Activated T-cell treated with anti-CD3 and anti-CD28 coated beads, Interleukin-2, amount 50 U/mL, for 1 hour (primary cell): ENCODE results near the gene CDKN1B.

ENCODE experiments used
- DNase-seq: peaks from one replicate; pipeline ENCODE4 v3.0.0-alpha.2; 2020

CDKN1B gene

DNA sequence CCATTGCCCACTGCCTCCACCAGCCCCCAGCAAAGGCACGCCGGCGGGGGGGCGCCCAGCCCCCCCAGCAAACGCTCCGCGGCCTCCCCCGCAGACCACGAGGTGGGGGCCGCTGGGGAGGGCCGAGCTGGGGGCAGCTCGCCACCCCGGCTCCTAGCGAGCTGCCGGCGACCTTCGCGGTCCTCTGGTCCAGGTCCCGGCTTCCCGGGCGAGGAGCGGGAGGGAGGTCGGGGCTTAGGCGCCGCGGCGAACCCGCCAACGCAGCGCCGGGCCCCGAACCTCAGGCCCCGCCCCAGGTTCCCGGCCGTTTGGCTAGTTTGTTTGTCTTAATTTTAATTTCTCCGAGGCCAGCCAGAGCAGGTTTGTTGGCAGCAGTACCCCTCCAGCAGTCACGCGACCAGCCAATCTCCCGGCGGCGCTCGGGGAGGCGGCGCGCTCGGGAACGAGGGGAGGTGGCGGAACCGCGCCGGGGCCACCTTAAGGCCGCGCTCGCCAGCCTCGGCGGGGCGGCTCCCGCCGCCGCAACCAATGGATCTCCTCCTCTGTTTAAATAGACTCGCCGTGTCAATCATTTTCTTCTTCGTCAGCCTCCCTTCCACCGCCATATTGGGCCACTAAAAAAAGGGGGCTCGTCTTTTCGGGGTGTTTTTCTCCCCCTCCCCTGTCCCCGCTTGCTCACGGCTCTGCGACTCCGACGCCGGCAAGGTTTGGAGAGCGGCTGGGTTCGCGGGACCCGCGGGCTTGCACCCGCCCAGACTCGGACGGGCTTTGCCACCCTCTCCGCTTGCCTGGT lies at the start of gene CDKN1B:
Gene CDKN1B (plus strand): TSS at position 576 of the 793 bp plus-strand sequence. CDS start 472 bp downstream, outside the sequence.
- DNase-seq = peak; percentile 87

DNA sequence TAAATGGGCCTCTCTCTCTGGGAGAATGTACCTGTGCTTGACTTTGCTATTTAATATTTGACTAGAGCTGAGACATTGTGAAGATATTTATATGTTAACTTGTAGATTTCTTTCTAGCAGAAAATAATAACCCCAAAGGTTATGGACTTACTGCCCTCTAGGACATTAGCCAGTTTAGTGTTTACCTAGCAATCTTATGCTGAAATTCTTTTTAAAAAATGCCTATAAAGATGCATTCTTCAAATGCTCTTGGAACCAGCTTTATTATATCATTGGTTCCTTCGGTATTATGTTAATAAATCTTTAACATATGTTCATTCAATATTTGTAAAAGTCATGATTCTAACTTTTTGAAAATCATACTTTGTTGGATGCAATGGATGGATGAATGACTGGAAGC lies 49.2 kb upstream of the CDKN1B start:
- no peak for DNase-seq

DNA sequence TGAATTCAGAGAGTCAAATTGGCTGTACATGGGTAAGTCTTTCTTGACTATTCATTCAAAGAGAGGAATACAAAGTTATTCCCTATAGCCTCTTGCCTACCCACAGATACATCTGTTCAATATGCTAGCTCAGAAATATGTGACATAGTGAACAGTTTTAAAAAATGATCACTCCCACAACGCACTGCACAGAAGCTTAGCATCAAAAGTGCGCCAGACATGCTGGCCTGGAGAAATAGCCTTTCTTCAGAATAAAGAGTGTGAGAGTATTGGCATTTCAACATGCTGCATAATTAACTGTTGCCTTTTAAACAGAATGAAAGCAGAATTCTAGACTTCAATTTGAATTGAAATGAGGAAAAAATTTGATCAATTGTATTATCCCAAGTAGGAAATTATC lies 48.1 kb upstream of the CDKN1B start:
- no peak for DNase-seq

DNA sequence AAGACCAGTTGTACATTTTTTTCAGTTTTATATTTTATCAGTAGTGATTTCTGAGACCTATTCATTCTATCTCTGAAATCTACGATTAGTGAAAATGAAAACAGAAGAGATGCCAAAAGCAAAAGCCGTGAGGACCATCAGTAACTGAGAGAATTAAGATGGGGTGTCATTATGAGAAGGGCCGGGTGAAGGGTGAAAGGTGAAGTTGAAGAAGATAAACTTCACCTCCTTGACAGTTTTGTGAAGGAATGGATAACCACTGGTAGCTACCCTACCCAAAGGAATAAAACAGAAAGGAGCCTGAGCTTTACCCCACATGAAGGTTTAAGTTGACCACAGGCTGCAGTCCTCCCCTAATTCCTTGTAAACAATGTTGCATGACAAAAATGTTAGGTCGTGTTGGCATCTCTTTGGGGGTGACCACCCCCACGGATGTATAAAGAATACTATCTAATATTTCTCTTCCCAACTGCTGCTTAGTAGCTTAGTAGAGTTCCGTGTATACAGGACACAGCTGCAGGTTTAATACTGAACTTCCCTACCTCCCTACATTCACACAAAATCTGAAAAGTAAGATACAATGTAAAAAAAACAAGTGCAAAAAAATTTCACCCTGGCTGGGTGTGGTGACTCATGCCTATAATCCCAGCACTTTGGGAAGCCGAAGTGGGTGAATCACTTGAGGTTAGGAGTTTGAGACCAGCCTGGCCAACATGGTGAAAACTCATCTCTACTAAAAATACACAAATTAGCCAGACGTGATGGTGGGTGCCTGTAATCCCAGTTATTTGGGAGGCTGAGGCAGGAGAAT lies 45.1 kb upstream of the CDKN1B start:
- DNase-seq = no peak

DNA sequence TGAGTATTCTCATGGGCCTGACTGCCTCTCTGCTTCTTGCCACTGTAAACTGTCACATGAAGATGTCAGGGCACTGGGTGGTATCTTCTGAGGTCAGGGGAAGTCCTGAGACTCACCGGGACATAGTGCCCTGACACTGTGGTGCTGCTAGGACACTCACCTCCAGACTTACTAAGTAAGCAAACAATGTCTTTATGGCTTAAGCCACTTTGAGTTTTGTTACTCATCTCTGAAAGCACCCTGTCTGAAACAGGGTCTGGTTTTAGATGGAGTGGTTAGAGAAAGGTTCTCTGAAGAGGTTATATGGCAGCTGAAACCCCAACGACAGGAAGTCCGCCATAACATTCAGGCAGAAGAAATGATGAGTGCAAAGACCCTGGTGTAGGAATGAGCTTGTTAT lies 43.9 kb upstream of the CDKN1B start:
- no peak for DNase-seq

DNA sequence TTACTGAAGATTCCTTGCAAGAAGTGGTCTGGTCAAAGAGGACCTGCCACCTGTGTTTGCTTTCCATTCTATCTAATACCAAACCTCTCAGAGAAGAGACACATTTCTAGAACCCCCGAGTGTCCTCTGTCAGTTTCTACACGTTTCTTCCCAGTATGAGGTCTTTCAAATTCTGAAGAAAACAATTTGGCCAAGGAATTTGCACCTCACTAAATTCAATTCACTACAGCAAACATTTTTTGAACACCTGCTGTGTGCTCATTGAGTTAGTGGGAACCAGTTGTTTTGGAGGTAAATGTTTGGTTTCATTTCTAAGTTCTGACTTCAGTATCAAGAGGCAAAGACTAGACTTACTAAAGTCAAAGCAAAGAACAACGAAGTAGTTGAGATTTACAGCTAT lies 40.6 kb upstream of the CDKN1B start:
- DNase-seq = no peak

DNA sequence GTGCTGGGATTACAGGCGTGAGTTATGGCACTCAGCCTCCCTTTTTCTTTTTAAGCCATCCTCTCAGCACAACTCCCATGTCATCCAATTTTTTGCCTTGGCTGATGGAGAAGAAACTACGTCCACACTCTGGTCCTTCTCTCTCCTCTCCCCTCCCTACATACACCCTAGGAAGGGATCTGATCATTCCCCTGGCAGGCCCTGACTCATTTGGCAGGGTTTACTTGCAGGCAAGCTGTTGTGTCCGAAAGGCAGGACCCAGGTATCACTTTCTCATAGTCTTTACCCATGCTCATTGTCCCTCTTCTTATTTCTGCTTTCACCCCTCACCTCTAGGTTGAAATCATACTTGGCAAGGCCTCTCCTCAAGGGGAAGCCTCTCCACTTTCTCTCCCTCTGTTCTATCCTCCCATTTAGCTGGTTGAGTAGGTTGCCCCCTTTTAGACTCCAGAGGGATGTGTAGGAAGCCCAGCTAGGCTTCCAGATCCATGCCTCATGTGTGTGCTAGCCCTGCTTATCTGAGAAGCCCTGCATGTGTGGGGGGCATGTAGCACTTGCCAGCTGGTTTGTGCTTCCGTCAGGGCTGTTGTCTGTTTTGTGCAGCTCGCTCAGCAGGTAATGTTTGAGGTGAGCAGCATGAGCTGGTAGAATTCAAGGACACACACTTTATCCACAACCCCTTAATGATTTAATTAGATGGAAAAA lies 36.0 kb upstream of the CDKN1B start:
- DNase-seq = no peak

DNA sequence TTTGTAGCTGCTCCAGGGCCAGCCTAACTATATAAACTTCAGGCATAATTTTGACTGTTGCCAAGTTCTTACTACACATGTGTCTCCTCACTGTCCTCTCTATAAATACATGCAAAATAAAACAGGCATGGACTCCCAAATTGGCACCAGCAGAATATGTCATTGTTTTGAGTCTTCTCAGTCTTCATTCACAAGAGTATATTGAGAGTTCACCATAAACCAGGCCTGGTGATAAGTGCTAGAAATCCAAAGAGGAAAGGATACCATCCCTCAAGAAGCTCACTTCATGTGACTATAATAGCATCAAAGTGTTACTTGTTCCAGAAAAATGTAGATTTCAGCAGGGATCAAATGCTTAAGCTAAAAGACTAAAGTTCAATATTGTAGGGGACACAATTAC lies 34.9 kb upstream of the CDKN1B start:
- DNase-seq = no peak

DNA sequence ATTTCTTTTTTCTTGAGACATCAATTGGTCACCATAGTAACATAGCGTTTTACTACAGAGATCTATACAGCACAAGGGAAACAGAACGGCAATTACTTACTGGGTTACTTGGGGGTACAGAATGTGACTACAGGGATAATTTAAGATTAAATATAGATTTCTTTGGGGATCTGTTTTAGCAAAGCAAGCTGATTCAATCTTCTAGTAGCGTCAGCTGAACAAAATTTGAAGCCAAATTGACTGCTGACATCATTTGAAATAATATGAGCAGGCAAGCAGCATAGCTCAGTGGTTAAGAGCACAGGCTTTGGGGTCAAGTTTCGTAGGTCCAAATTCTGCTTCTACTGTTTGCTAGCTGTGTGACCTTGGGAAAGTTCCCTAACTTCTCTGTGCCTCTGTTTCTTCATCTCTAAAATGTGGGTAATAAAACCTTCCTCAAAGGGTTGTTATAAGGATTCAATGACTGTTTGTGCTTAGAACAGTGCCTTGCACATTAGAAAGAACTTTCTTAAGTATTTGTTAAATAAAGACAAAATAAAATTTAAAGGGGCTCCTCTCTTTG lies 34.0 kb upstream of the CDKN1B start:
- no peak for DNase-seq

DNA sequence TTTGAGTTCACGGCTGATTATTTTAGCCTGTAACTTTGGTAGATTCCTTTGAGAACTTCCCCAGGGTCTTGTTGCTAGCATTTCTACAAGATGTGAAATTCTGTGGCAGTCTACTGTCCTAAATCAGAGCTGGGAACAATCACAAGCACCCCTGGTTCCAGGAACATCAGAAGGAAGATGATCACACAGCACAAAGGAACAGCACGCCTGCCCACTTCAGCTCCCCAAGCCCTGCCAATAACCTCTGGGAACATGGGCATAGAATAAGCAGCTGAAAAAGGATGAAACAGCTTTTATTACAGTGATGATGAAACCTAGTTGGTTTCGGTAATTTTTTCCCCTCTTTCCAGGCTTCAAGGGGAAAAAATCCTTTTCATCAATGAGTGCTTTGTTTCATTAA lies 33.4 kb upstream of the CDKN1B start:
- no peak for DNase-seq

DNA sequence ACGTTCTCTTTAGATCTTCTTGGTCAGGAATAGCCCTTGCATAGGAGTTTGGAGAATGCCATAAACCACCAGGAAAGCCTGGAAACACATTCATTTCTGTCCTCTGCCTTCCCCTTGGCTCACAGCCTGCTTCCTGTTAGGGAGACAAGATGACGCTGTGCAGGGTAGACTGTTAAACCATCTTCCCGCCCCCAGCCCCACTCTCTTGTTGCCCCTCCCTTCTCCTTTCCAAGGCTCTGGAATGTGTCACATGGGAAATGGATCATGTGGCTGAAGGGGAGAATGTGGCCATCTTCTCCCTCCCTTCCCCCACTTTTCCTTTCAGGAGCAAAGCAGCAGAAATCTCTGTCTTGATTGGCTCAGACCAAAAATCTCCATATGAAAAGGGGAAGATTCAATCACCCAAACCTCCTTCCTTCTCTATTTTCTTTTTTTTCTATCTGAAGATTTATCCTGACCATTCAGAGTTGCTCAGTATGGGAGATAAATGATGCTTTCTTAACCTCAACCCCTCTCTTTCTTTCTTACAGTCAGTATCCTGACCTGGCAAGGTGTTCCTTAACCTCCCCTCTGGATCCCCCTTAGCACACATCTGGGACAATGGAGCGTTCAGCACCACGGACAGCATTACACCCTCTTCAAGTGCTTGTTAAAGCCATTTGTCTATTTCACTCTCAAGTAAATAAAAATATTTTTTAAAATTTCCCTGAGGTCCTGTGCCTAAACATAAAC lies 32.6 kb upstream of the CDKN1B start:
- DNase-seq = no peak

DNA sequence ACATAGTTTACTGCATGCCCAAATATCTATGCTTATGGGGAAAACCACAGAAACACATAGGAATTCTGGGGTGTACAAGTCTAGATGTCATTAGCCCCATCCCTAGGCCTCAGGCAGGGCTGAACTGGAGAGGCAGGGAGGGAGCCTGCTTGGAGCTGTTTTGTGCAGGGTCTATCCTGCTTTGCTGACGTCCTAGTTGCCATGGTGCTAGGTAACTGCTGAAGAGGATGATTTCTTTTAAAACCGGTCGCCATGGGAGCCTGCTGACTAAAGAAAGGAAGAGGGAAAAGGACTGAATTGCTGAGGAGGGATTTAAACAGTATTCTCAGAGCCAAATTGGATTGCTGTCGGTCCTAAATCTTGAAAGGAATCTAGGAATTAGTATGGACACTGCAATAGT lies 31.9 kb upstream of the CDKN1B start:
- DNase-seq = no peak

DNA sequence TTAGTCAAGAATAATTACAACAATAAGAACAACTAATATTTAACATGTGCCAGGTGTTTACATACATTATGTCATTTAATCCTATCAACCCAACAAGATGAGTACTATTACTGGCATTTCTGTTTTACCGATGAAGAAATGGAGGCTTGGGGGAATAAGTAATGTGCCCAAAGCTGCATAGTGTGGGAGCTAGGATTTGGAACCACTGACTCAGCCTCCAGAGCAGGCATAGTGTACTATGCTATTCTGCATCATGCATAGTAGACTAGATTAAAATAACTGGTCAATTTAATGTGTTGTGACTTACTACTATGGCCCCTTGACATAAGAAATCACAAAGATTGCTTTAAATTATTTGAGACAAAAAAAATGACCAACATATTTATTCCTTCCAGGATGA lies 30.7 kb upstream of the CDKN1B start:
- no peak for DNase-seq

DNA sequence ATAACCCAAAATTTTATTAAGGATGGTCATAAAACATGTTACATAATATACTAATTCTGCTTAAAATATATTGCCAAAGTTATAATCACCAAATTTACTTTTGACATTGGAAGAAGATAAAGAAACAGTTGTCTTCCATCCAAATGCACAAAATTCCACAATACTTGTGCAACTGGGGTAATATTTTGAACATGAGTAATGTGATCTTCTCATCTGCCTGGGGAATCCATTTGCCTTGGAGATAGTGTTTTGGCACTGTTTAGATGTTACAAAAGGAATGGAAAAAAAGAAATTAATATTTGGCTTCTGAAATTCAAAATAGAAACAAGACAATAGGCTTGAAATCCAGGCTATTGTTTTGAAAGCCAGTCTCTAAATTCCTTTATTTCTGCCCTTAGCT lies 30.2 kb upstream of the CDKN1B start:
- no peak for DNase-seq

DNA sequence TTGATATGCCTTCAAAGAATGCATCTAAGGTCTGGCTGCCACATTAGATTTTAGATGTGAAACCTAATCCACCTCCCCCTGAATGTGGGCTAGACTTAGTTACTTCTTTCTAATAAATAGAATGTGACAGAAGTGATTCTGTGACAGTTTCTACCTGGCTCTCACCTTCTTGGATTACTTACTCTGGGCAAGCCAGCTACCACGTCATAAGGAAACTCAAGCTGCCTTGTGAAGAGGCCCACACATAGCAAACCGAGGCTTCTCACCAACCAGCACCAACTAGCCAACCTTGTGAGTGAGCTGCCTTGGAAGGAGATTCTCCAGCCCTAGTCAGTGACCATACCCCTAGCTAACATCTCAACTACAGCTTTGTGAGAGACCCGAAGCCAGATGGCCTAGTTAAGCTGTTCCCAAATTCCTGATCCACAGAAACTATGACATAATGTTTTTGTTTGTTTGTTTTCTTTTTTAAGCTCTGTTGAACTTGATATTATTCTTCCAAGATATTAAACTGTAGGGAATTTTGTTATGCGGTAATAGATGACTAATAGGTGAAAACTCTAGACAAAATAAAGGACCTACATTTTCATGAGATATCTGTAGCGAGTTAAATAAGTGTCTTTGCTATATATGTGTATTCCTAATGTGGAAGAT lies 27.4 kb upstream of the CDKN1B start:
- no peak for DNase-seq

DNA sequence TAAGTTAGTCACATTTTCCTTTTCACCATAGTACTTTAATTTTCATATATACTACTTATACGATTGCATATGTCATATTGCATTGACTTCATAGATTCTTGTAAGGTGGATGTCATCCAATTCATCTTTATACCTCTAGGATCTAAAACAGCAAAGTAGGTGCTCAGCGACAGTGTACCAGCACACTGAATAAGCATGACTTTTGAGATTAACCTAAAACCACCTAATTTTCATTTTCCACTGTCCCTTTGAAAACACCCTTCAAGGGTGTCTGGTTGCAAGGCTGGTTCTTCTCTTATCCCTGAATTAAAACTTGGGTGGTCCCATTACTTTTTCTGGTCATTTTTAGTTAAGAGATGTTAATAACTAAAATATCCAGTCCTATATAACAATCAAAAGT lies 25.6 kb upstream of the CDKN1B start:
- no peak for DNase-seq

DNA sequence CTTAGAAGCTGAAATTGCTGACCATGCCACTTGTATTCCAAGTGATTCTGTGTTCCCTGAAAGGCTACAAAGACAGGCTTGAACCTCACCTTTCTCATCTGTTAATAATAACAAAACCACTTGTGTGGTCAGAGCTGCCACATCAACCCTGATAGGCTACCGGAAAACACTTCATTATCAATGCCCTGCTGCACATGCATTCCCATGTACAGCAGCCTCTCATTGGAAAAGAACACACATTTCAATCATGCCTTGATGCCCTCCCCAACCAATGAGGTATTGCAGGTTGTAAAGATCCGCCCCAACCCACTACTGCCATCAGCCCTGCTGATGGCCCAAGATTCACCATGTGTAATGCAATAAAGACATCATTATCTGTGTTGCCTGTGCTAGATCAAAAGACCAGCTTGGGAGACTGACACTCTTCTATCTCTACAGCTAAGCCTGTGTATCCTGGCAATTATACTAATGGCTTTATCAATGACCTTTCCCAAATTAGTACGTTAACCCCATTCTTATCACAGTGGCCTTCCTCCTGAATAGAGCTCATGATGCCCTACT lies 24.0 kb upstream of the CDKN1B start:
- DNase-seq = no peak

DNA sequence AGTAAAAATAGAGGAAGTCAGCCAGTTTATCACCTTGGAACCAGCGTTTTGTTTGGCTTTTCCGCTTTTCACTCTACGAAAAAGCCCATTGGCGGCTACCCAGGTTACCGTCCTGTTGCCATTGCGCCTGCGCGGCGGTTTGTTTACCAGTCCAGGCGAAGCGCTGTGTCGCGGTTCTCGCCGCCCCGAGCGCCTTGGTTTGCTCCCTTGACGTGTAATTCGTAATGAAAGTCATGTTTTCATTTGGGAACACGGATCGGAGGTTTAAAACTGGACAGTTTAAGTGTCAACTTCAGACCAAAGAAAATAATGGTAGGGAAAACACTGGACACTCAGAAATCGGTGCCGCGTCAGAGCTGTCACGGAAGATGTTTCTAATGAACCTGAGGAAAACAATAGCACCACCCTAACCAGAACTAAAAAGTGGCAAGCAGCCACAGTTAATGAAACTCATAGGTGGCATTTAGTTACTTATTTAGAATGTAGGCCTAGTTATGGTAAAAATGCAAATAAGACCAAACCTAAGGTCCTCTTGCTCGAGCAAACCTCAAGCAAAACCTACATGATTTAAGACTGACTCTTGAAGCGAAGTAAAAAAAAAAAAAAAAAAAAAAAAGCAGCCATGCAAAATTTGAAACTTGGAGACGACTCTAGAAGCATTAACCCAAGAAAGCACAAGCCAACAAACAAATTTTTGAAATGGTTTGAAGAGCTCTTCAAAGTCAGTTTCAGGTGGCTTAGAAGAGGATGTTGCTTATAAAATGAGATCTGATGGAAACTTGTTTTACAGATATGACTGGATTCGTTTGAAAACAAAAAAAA lies 20.4 kb upstream of the CDKN1B start:
- DNase-seq = peak; percentile 89

DNA sequence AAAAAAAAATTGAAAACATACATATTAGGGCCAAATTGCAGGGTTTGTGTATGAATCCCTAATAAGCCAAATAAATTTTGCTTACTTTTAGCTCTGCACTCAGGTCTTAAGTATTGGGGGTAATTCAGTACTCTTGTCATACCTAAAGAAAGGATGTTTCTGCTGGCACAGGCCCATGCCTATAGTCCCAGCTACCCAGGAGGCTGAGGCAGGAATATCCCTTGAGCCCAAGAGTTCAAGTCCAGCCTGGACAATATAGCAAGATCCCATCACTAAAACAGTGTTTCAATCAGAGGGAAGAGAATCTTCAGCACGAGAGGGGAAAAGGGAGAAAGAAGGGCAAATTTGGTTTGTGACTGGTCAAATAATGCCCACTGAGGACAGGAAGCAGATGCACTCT lies 17.8 kb upstream of the CDKN1B start:
- no peak for DNase-seq

DNA sequence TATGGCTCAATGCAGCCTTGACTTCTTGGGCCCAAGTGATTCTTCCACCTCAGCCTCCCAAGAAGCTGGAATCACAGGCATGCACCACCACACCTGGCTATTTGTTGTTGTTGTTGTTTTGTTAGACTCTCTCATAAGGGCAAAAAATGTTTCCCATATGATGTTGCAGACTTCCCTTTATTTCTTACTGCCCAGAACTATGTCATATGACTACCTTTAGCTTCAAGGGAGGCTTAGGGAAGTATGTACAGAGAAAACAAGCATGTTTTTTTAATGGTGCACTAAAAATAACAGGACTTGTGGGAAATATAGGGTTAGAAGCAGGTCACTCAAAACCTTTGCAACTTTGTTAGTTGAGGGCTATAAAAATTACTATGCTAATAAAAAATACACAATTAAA lies 16.9 kb upstream of the CDKN1B start:
- DNase-seq = no peak

DNA sequence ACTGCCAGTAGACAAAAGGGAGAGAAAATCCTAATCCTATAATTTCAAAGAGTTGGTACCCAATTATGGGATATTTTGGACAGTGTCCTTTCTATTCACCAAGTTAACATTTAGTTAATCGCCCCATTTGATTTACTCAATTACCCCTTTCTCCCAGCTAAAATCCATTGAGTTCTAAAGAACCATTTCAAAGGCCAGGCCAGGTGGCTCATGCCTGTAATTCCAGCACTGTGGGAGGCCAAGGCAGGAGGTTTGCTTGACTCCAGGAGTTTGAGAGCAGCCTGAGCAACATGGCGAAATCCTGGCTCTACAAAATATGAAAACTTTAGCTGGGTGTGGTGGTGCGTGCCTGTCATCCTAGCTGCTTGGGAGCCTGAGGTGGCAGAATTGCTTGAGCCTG lies 15.7 kb upstream of the CDKN1B start:
- no peak for DNase-seq
